ENCODE data around the gene RNF212B. TPM values are rescaled to one million over a fixed set of nuclear protein-coding genes. Genes with fewer than 3 reads are reported as not detected.

Gene RNF212B
- total and polyA plus RNA-seq, 2 of the 13 experiments (the other 11 are each of a cell fraction or from before 2014, with no cell fraction given) = 0.05 TPM; not detected in 1

DNA sequence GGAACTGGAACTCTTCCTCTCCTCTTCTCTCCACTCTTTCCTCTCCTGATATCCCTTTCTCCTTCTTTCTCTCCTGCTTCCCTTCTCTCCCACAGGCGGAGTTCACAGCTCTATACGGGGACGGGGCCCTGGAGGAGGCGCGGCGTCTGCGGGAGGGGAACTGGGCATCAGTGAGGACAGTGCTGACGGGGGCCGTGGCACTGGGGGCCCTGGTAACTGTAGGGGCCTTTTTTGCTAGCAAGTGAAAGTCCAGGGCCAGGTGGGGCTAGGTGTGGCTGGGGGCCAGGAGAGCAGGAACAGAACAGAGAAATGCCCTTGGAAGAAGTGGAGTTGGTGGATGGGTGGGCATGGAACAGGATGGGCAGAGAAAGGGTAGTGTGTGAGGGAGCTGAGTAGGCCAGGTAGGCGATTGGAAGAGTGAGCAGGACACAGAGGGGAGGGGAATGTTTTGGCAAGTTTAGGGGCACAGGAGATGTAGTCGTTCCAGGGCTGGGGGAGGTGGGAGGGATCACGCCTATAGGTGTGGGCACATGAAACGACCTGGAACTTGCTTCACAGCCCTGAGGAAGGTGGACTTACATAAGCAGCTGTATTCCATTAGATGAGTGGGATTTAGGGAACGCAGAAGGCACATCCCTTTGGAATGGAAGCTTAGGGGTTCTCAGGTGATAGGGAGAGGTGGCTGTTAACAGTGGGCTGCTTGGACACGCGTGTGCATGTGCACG lies 71.1 kb downstream of the RNF212B start:
- peaks cover 27 to 38% of the 10 kb centered on the region in 2 experiments for H3K36me3 ChIP-seq (replicated peaks in 1 of 2; ENCODE audit: control insufficient read depth in 1 of 2, insufficient read depth in 2 of 2, low read length in 2 of 2)
- H3K4me2 ChIP-seq (ENCODE audit: low read depth, low read length) = peak overlapping the region; percentile 96; the same call in 1 of the 2 replicates
- CTCF ChIA-PET (ENCODE audit: low intra/inter-chr PET ratio, low total read pairs) = no interaction called here
- in situ Hi-C loops (cut with HindIII; ENCODE audit: extremely low pct_ligation_motif_present, low pct_unique_long_range_greater_than_20kb) = loop anchor here (25.0 kb wide), 1 partner anchor 828 kb away; the partner anchor contains the start of genes EMC9, FITM1, PSME1 and PSME2
- no peak for ATAC-seq
- H2AFZ ChIP-seq (ENCODE audit: low read length) = no peak overlapping the region
- no peak overlapping the region; the same call in 1 of the 2 replicates for H3K9ac ChIP-seq (ENCODE audit: insufficient read depth, low read depth, low read length)
- no peaks in the 10 kb centered on the region; a peak in 1 of 5 replicates for H3K27me3 ChIP-seq (ENCODE audit: control insufficient read depth in 1 of 2, insufficient read depth in 2 of 2, low read length in 2 of 2)
- intact Hi-C loops (cut with micrococcal nuclease; ENCODE audit: unreplicated experiment) = loop anchor here (10.0 kb wide), 3 partner anchors 324 to 986 kb away; partner anchors contain the start of genes AJUBA, DCAF11, DHRS1 and NOP9
- H3K27ac ChIP-seq (ENCODE audit: extremely low read length, insufficient read depth, low read length) = no peak overlapping the region
- H3K9me3 ChIP-seq (ENCODE audit: low read length) = no peaks in the 10 kb centered on the region
- no TSS peak for BruUV-seq (replicated peaks)
- H3K4me3 ChIP-seq (replicated peaks in 1 of 3; ENCODE audit: insufficient read depth in 1 of 3, low read depth in 2 of 3, low read length in 3 of 3) = peak overlapping the region in 1 of 3 experiments; percentile 99; a peak in 2 of 6 replicates
- FAIRE-seq = no peak
- H3K79me2 ChIP-seq (ENCODE audit: insufficient read depth, low read length) = peaks cover 34% of the 10 kb centered on the region
- 96% methylated on average over 17 of the region's 17 CpGs for WGBS (ENCODE audit: low lambda C conversion rate)
- H3K4me1 ChIP-seq (ENCODE audit: insufficient read depth, low read length) = peaks cover 47% of the 10 kb centered on the region
- no peak for DNase-seq (ENCODE audit: low spot score)
- H4K20me1 ChIP-seq (ENCODE audit: insufficient read depth, low read length) = no peaks in the 10 kb centered on the region
- POLR2A ChIA-PET = interaction anchor here (1.3 to 18.7 kb wide), 3 partner anchors 13 to 247 kb away, joined by 3 to 1053 read pairs (median 4); partner anchors contain the start of gene PABPN1
- TF ChIP-seq ZNF430 (CRISPR knock-in tag; IDR thresholded peaks at IDR 0.05) = 0 out of 2 replicates have a peak, but pooled peaks have one; percentile 5
- 0 out of 2 replicates have a peak, but pooled peaks have one; percentile 27 for TF ChIP-seq RBFOX2 (IDR thresholded peaks at IDR 0.05; ENCODE audit: low read depth, low read length)
- no peak for TF ChIP-seq DR1 (CRISPR knock-in tag; IDR thresholded peaks at IDR 0.05)
- TF ChIP-seq, protein P1, sequence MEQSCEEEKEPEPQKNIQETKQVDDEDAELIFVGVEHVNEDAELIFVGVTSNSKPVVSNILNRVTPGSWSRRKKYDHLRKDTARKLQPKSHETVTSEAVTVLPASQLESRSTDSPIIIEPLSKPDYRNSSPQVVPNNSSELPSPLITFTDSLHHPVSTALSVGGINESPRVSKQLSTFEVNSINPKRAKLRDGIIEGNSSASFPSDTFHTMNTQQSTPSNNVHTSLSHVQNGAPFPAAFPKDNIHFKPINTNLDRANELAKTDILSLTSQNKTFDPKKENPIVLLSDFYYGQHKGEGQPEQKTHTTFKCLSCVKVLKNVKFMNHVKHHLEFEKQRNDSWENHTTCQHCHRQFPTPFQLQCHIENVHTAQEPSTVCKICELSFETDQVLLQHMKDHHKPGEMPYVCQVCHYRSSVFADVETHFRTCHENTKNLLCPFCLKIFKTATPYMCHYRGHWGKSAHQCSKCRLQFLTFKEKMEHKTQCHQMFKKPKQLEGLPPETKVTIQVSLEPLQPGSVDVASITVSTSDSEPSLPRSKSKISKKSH (CRISPR knock-in tag; IDR thresholded peaks at IDR 0.05; ENCODE audit: borderline replicate concordance) = 0 out of 2 replicates have a peak, but pooled peaks have one; percentile 46
- no peak for TF ChIP-seq MEF2D (CRISPR knock-in tag; IDR thresholded peaks at IDR 0.05)
- TF ChIP-seq CHD4 (IDR thresholded peaks at IDR 0.05; ENCODE audit: borderline replicate concordance, low read length) = no peak
- TF ChIP-seq RBM39 (IDR thresholded peaks at IDR 0.05; ENCODE audit: low read depth, low read length, poor library complexity, severe bottlenecking) = peak; percentile 43
- TF ChIP-seq ZNF546 (CRISPR knock-in tag; conservative IDR thresholded peaks at IDR 0.05) = no peak
- TF ChIP-seq, protein P2, sequence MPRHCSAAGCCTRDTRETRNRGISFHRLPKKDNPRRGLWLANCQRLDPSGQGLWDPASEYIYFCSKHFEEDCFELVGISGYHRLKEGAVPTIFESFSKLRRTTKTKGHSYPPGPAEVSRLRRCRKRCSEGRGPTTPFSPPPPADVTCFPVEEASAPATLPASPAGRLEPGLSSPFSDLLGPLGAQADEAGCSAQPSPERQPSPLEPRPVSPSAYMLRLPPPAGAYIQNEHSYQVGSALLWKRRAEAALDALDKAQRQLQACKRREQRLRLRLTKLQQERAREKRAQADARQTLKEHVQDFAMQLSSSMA (CRISPR knock-in tag; IDR thresholded peaks at IDR 0.05) = no peak
- TF ChIP-seq DMAP1 (CRISPR knock-in tag; IDR thresholded peaks at IDR 0.05) = no peak
- TF ChIP-seq, protein P3, sequence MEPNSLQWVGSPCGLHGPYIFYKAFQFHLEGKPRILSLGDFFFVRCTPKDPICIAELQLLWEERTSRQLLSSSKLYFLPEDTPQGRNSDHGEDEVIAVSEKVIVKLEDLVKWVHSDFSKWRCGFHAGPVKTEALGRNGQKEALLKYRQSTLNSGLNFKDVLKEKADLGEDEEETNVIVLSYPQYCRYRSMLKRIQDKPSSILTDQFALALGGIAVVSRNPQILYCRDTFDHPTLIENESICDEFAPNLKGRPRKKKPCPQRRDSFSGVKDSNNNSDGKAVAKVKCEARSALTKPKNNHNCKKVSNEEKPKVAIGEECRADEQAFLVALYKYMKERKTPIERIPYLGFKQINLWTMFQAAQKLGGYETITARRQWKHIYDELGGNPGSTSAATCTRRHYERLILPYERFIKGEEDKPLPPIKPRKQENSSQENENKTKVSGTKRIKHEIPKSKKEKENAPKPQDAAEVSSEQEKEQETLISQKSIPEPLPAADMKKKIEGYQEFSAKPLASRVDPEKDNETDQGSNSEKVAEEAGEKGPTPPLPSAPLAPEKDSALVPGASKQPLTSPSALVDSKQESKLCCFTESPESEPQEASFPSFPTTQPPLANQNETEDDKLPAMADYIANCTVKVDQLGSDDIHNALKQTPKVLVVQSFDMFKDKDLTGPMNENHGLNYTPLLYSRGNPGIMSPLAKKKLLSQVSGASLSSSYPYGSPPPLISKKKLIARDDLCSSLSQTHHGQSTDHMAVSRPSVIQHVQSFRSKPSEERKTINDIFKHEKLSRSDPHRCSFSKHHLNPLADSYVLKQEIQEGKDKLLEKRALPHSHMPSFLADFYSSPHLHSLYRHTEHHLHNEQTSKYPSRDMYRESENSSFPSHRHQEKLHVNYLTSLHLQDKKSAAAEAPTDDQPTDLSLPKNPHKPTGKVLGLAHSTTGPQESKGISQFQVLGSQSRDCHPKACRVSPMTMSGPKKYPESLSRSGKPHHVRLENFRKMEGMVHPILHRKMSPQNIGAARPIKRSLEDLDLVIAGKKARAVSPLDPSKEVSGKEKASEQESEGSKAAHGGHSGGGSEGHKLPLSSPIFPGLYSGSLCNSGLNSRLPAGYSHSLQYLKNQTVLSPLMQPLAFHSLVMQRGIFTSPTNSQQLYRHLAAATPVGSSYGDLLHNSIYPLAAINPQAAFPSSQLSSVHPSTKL (CRISPR knock-in tag; IDR thresholded peaks at IDR 0.05) = no peak
- TF ChIP-seq ZNF652 (CRISPR knock-in tag; IDR thresholded peaks at IDR 0.05; ENCODE audit: borderline replicate concordance, low read depth) = no peak

All from HepG2 (cell line).